ENCODE measurements around the gene AKT1.

Gene AKT1

GRCh38 chr14:104786091-104786586 is 9.4 kb downstream of the AKT1 start:
- no peak for DNase-seq (ENCODE audit: low read depth in 2 of 2)

DNA sequence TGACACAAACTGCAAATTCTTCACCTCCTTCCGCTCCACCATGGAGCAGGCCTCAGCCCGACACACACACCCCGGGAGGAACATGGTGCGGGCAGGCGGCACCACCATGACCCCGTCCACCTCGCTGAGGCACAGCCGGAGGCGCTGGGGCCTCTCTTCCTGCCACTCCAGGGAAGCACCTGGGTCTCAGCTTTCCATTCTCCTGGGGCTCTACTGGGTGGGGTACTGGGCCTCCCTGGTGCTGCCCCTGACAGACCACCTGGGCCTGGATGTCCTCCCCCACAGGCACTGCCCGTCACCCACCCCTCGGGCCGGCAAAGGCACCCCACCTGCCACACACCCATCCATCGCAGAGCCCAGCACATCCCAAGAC is 9.9 kb downstream of the AKT1 start:
- DNase-seq (ENCODE audit: low read depth in 2 of 2) = no peak

DNA sequence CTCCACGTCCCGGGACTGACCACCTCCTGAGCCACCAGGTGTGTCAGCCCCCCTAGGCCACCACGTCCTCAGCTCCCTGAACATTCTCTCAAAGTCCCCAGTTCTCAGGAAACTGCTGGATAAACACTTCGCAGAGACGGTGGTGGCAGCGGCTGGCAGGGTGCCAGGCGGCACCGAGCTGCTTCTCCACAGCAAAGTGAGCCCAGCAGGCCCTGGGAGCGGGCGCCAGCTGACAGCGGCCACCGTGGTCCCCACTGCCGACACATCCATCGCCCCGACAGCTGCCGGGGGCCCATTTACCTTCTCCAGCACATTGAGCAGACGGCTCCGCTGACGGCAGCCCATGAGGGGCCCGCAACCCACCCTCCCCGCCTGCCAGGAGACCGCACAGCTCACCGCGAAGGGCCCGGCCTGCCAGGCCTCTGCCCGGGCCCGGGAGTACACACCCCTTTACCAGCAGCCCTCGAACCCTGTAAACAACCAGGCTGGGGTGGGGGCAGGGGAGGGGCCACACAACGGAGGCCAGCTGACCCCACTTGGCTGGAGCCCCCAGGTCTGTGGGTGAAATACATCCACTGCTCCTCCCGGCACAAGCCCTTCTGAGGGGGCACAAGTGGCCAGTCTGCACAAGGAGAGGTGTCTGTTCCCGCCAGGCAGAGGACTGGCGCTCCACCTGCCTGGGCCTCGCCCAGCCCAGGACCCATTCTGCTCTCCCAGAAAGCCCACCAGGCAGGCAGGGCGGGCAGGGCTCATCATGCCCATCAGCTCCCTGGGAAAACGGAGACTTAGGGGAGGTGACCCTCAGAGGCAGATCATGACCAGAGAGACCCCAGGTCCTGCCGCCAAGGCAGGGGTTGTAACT is 10.5 kb downstream of the AKT1 start:
- DNase-seq (ENCODE audit: low read depth in 2 of 2) = no peak

DNA sequence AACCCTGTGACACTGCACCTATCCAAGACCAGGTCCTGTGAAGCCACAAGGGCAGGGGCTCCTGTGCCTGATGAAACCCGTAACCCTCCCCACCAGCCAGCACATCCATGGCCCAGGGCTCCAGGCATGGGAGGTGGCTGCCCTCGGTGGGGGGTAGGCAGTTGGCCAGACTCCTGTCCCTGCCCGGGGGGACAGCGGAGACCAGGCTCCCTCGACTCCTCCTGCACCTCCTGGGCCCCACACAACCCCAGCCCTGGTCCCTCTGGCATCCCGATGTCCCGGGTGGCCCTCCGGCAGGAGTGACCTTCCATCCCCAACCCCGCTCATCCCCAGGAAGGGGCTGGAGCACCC is 11.4 kb downstream of the AKT1 start:
- DNase-seq (ENCODE audit: low read depth in 2 of 2) = no peak

GRCh38 chr14:104783484-104784217 is 11.9 kb downstream of the AKT1 start:
- DNase-seq (ENCODE audit: low read depth in 2 of 2) = no peak

DNA sequence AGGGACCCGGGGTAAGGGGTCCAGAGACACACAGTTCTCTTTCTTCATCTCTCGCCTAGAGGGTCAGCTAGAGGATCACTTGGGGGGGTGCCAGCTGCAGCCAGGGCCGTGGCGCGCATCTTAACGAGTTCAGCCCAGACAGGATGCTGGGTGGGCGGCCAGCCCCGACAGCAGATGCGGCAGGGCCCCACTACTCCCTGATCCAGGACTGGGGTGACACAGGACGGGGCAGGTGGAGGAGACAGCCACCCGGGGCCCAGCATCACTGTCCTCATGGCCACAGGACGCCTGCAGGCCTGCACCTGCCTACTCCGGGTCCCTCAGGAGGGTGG is 12.8 kb downstream of the AKT1 start:
- DNase-seq (ENCODE audit: low read depth in 2 of 2) = no peak

DNA sequence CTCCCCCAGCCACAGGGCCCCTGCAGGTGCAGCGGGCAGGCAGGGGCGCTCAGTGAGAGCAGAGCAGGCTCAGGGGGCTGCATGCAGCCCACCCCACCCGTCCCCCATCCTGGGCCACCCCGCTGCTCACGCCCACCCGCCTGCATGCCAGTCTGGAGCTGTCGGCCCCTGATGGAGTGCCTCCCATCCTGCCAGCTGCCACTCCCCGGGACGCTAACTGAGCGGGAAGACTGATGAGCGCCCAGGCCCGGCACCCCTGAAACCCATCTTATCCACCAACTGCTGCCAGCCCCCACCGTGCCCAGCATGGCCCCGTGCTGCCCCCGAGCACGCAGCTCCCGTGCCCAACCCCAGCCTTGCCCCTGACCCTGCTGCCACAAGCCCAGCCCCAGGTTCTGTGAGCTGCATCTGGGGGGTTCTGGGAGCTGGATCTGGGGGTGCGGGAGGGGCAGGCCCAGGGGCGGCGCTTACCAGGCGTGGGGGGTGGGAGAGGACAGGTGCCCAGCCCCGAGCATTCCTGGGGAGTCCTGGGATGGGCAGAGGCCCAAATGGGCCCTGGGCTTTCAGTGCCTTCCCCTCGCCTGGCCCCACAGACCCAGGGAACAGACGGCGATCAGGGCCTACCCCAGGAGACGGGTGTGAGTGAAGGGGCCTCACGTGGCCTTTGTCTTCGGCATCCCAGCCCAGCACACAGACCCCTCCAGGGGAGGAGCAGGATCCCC is 13.3 kb downstream of the AKT1 start:
- no peak for DNase-seq (ENCODE audit: low read depth in 2 of 2)

- DNase-seq (ENCODE audit: low read depth in 2 of 2) = no peak
These were observed 14.1 kb downstream of the AKT1 start for GRCh38 chr14:104781271-104782077.

DNA sequence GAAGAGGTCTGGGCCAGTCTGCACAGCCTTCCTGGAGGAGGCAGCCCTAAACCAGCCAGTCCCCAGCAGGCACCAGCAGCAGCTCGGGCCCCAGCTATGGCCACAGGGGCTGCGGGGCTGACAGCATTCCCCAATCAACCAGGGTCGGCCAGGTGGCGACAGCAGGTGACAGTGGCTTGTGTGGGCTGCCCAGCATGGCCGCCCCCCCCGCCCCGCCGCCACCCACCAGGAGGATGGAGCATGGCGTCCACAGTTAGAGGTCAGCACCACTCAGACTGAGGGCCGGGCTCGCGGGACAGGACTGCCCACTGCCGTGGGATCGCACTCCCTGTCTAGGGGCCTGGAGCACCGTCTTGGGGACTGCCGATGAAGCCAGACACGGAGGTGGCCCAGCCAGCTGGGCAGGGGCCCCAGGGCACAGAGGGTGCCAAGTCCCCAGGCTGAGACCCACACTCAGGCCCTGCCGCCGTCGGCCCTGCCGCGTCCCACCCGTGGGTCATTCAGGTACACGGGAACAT is 15.0 kb downstream of the AKT1 start:
- no peak for DNase-seq (ENCODE audit: low read depth in 2 of 2)

GRCh38 chr14:104779776-104780512 is 15.6 kb downstream of the AKT1 start:
- no peak for DNase-seq (ENCODE audit: low read depth in 2 of 2)

DNA sequence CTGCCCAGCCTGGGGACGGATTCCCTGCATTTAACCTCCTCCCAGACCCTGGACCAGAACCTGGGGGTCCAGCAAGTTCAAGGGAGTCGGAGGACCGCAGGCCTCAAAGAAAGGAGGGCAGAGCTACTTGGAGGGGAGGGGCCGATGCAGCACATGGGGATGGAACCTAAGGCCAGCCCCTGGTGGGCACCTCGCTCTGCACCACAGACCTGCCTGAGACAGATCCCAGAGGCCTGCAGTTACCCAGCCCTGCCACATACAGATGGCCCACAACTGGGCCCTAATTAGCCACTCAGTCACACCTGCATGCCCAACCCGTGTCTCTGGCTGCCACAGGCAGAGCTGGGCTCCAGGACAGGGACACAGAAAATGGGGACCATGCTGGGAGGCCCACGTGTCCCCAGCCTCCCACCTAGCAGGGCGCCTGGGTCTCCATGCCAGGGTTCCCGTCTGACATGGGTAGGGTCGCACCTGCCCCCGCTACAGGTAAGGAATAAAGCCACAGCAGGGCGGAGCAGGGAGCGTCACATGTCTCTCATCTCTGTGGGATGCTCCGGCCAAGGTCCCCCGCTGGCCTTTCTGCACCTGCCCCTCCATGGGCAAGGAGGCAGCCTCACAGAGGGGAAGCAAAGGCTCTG is 16.7 kb downstream of the AKT1 start:
- no peak for DNase-seq (ENCODE audit: low read depth in 2 of 2)

- no peak for DNase-seq (ENCODE audit: low read depth in 2 of 2)
These were observed 17.7 kb downstream of the AKT1 start for GRCh38 chr14:104777808-104778249.

DNA sequence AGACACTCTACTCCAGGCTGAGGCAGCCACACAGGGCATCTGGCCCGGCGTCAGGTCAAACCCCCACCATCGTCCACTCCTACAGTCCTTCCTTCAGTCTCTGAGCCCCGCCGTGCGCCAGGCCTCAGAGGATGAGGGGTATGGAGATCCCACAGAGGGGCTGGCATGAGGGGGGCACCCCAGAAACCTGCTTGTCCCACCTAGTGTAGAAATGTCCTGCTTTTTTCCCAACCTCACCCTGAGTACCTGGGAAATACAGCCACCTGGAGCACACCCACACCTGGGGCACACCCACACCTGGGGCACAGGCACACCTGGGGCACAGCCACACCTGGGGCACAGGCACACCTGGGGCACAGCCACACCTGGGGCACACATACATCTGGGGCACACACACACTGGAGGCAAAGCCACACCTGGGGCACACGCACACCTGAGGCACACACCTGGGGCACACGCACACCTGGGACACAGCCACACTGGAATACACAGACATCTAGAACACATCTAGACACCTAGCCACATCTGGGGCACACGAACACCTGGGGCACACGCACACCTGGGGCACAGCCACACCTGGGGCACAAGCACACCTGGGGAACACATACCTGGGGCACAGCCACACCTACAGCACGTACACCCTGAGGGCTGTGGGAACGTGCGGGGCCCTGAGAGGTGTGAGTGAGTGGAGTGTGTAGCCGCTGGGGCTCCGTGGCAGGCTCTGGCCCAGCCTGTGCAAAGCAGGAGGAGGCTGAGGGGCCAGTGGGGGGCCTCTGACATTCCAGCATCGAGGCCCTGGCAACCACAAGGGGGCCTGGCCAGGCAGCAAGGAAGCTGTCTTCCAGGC is 18.4 kb downstream of the AKT1 start:
- DNase-seq (ENCODE audit: low read depth in 2 of 2) = no peak

DNA sequence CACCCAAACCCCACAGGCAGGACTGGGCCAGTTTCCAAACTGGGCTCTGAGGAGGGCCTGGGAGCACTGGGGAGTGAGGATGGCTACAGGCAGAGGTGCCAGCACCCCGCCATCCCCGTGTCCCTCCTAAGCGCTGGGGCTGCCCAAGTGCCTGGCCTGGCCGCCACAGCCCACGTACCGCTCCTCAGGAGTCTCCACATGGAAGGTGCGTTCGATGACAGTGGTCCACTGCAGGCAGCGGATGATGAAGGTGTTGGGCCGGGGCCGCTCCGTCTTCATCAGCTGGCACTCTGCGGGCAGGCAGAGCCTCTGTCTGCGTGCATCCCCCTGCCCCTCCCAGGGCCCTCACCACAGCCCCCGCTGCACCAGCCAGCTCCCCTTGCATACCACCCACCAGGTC is 19.1 kb downstream of the AKT1 start:
- DNase-seq (ENCODE audit: low read depth in 2 of 2) = no peak

DNA sequence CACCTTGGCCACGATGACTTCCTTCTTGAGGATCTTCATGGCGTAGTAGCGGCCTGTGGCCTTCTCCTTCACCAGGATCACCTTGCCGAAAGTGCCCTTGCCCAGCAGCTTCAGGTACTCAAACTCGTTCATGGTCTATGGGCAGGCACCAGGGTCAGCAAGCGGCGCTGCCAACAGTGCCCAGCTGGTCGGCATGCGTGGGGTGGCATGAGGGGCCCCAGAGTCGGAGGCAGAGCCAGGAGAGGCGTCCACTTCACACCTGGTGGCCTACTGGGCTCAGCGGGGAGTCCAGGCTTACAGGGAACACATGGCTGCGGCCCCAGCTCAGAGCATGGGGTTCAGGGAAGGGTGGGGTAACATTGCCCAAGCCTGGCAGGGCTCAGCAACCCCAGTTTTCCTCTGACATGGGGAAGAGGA is 20.5 kb downstream of the AKT1 start:
- DNase-seq (ENCODE audit: low read depth in 2 of 2) = no peak

DNA sequence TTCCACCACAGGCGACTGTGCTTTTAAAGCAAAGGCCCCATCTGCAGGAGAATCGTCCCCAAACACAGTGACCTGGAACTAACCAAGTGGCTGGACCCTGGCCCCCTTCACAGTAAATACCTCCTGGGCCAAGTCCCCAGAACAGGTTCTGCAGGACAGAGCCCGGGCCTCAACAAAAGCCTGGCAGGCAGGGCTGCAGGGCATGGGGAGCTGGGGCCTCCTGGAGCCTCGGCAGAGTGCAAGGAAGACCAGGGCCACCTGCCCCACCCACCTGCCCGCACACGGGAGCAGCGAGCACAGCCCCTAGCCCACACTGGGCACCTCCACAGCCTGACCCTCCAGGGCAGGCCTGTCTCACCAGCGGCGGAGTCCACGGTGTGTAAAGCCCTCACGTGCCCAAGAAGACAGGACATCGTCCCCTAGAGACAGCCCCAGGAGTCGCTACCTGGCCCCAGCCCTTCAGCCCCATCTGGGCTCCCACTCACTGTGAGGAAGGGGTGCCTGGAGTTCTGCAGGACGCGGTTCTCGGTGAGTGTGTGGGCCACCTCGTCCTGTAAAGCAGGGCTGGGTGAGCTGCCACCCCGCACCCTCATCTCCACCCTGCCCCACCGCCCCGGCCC is 21.0 kb downstream of the AKT1 start:
- no peak for DNase-seq (ENCODE audit: low read depth in 2 of 2)

DNA sequence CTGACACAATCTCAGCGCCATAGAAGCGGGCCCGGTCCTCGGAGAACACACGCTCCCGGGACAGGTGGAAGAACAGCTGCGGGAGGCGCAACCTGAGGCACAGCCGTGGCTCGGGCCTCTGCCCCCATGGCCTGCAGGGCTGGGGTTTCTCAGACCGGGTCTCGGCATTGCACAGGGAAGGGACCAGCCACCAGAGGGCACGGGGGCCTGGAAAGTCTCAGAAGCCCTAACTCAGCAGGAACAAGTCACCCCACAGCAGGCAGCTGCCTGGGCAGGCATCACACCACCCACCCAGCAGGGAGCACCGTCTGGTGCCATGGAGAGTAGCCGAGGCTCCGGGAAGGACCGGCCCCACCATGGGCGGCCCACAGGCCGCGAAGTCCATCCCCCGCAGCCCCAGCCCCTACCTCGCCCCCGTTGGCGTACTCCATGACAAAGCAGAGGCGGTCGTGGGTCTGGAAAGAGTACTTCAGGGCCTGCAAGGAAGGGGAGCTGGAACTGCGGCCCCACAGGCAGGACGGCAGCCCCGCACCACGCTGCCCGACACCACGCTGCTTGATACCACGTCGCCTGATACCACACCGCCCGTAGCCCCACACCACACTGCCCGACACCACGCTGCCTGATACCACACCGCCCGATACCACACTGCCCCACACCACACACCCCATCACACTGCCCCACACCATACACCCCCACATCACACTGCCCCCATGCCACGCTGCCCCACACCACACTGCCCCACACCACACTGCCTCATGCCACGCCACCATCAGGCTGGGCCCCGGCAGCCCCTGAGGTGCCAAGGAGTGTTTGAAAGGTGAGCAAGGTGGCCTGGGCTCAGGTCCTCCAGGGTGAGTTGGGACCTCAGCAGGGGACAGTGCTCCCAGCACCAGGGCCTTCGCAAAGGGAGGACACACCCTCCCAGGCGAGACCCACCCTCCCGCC is 21.8 kb downstream of the AKT1 start:
- DNase-seq (ENCODE audit: low read depth in 2 of 2) = no peak

All from stimulated activated CD4-positive, alpha-beta T cell treated with anti-CD3 and anti-CD28 coated beads, Interleukin-1b, Interleukin-23, amount 100 ng/mL, for 4 hours (primary cell).